ENCODE results near the gene KDM6A.

The KDM6A gene

GRCh38 chrX:44873415-44874276 lies 658 bp downstream of the KDM6A start:
- peak; percentile 41 for ATAC-seq
- TF ChIP-seq BACH2 (CRISPR knock-in tag; IDR thresholded peaks at IDR 0.05; ENCODE audit: borderline replicate concordance) (no peak), PATZ1 (CRISPR knock-in tag; IDR thresholded peaks at IDR 0.05; ENCODE audit: borderline replicate concordance) (no peak), OSR1 (CRISPR knock-in tag; IDR thresholded peaks at IDR 0.05) (no peak), GLIS3 (CRISPR knock-in tag; IDR thresholded peaks at IDR 0.05) (no peak), ISL1 (CRISPR knock-in tag; IDR thresholded peaks at IDR 0.05) (no peak)

- peak; percentile 41 for ATAC-seq
These were observed 1.6 kb downstream of the KDM6A start for GRCh38 chrX:44874420-44875184.

GRCh38 chrX:44875185-44875489 lies 2.1 kb downstream of the KDM6A start:
- no peak for ATAC-seq
- no peak for TF ChIP-seq ZNF8 (CRISPR knock-in tag; IDR thresholded peaks at IDR 0.05)
- TF ChIP-seq POU6F1 (CRISPR knock-in tag; IDR thresholded peaks at IDR 0.05; ENCODE audit: borderline replicate concordance, low read depth): no peak
- TF ChIP-seq ZFP30 (CRISPR knock-in tag; IDR thresholded peaks at IDR 0.05): no peak
- TF ChIP-seq PATZ1 (CRISPR knock-in tag; IDR thresholded peaks at IDR 0.05; ENCODE audit: borderline replicate concordance): no peak
- no peak for TF ChIP-seq RARB (CRISPR knock-in tag; IDR thresholded peaks at IDR 0.05)

More at GRCh38 chrX:44874420-44875184, 1.6 kb downstream of the KDM6A start:
- TF ChIP-seq ZNF8 (CRISPR knock-in tag; IDR thresholded peaks at IDR 0.05) (no peak), ZNF565 (CRISPR knock-in tag; conservative IDR thresholded peaks at IDR 0.05; ENCODE audit: low read depth) (no peak), ZNF70 (CRISPR knock-in tag; IDR thresholded peaks at IDR 0.05) (no peak), ARNTL (CRISPR knock-in tag; IDR thresholded peaks at IDR 0.05; ENCODE audit: borderline replicate concordance, low read depth) (no peak), ZFP30 (CRISPR knock-in tag; IDR thresholded peaks at IDR 0.05) (no peak), PATZ1 (CRISPR knock-in tag; IDR thresholded peaks at IDR 0.05; ENCODE audit: borderline replicate concordance) (no peak), TOX (CRISPR knock-in tag; IDR thresholded peaks at IDR 0.05; ENCODE audit: borderline replicate concordance) (no peak)

- ATAC-seq: no peak
- TF ChIP-seq BACH2 (CRISPR knock-in tag; IDR thresholded peaks at IDR 0.05; ENCODE audit: borderline replicate concordance) (no peak), ZNF70 (CRISPR knock-in tag; IDR thresholded peaks at IDR 0.05) (no peak), TSHZ2 (CRISPR knock-in tag; IDR thresholded peaks at IDR 0.05) (no peak), CREB5 (CRISPR knock-in tag; IDR thresholded peaks at IDR 0.05; ENCODE audit: low read depth) (no peak), RARB (CRISPR knock-in tag; IDR thresholded peaks at IDR 0.05) (no peak), TCF4 (CRISPR knock-in tag; IDR thresholded peaks at IDR 0.05; ENCODE audit: borderline replicate concordance) (no peak), OSR1 (CRISPR knock-in tag; IDR thresholded peaks at IDR 0.05) (no peak), TOX (CRISPR knock-in tag; IDR thresholded peaks at IDR 0.05; ENCODE audit: borderline replicate concordance) (no peak), ZFP30 (CRISPR knock-in tag; IDR thresholded peaks at IDR 0.05) (no peak), ARNTL (CRISPR knock-in tag; IDR thresholded peaks at IDR 0.05; ENCODE audit: borderline replicate concordance, low read depth) (no peak), PATZ1 (CRISPR knock-in tag; IDR thresholded peaks at IDR 0.05; ENCODE audit: borderline replicate concordance) (no peak), CSDC2 (CRISPR knock-in tag; IDR thresholded peaks at IDR 0.05) (no peak), ISL1 (CRISPR knock-in tag; IDR thresholded peaks at IDR 0.05) (no peak)
These were observed 3.1 kb downstream of the KDM6A start for GRCh38 chrX:44876086-44876485.

Data from SK-N-SH treated with all-trans-retinoic acid at 6 μM for 48 hours (cell line).